WTC11 (cell line): ENCODE data around the gene ASTN1. TPM values are rescaled to one million over a fixed set of nuclear protein-coding genes. Genes with fewer than 3 reads are reported as not detected.

Experiments
- ATAC-seq: fragments of 200-7000 bp; cut with Tn5 transposase; 2 replicates; pipeline ENCODE4 v1.10.0; 2021; ENCODE audit warnings: mild to moderate bottlenecking, moderate library complexity
- CTCF ChIA-PET: fragments of 300-600 bp; sonication (Branson Sonifier 250); formaldehyde crosslinking; loops from one replicate; lab custom pipeline; 2021; ENCODE audit warnings: antibody characterized with exemption; lab: Charles Lee
- POLR2A ChIA-PET: fragments of 350-600 bp; sonication (Branson Sonifier 250); formaldehyde crosslinking; loops from one replicate; lab custom pipeline; 2021; ENCODE audit warnings: antibody characterized with exemption; lab: Charles Lee
- DNase-seq: peaks from one replicate; pipeline ENCODE4 v3.0.0; 2021; ENCODE audit warnings: low spot score
- H3K27ac Mint-ChIP-seq: 2 replicates; pipeline ENCODE4 v1.8.0; 2021; ENCODE audit warnings: mixed read lengths
- H3K27me3 Mint-ChIP-seq: 2 replicates; pipeline ENCODE4 v1.8.0; 2021; ENCODE audit warnings: low read depth, mild to moderate bottlenecking, moderate library complexity, mixed read lengths
- H3K36me3 Mint-ChIP-seq: 2 replicates; pipeline ENCODE4 v1.8.0; 2021; ENCODE audit warnings: mixed read lengths
- H3K4me1 Mint-ChIP-seq: 2 replicates; pipeline ENCODE4 v1.8.0; 2022; ENCODE audit warnings: mixed read lengths
- H3K4me3 Mint-ChIP-seq: 2 replicates; pipeline ENCODE4 v1.8.0; 2021; ENCODE audit warnings: mild to moderate bottlenecking, moderate library complexity, mixed read lengths
- H3K9me3 Mint-ChIP-seq: 2 replicates; pipeline ENCODE4 v1.8.0; 2021; ENCODE audit warnings: mixed read lengths
- AR ChIP-seq: fragments of 250-450 bp; sonication (Bioruptor Pico); IDR thresholded peaks from 2 replicates; pipeline ENCODE4 v1.9.0; 2021; ENCODE audit warnings: mild to moderate bottlenecking
- CTCF ChIP-seq: fragments of 200-600 bp; IDR thresholded peaks from 2 replicates; pipeline ENCODE4 v1.8.0; 2022; ENCODE audit warnings: antibody characterized with exemption
- FOXK1 ChIP-seq: sonication (generic); formaldehyde crosslinking; IDR thresholded peaks from 2 replicates; pipeline ENCODE4 v1.8.0; 2022; ENCODE audit warnings: mild to moderate bottlenecking, moderate library complexity, missing genetic modification reagents
- JUN ChIP-seq: sonication (generic); formaldehyde crosslinking; IDR thresholded peaks from 2 replicates; pipeline ENCODE4 v1.8.0; 2023; ENCODE audit warnings: mild to moderate bottlenecking, missing genetic modification reagents
- MLX ChIP-seq: sonication (generic); formaldehyde crosslinking; IDR thresholded peaks from 2 replicates; pipeline ENCODE4 v1.8.1; 2023; ENCODE audit warnings: mild to moderate bottlenecking, missing genetic modification reagents, moderate library complexity
- NFE2L1 ChIP-seq: sonication (generic); formaldehyde crosslinking; IDR thresholded peaks from 2 replicates; pipeline ENCODE4 v1.8.1; 2023; ENCODE audit warnings: missing genetic modification reagents
- NR3C1 ChIP-seq: sonication (generic); formaldehyde crosslinking; conservative IDR thresholded peaks from 2 replicates; pipeline ENCODE4 v1.8.1; 2023; ENCODE audit warnings: low read depth, mild to moderate bottlenecking, missing genetic modification reagents
- OVOL2 ChIP-seq: fragments of 250-450 bp; sonication (Bioruptor Pico); IDR thresholded peaks from 2 replicates; pipeline ENCODE4 v1.9.0; 2021; ENCODE audit warnings: mild to moderate bottlenecking, borderline replicate concordance
- RELA ChIP-seq: sonication (generic); formaldehyde crosslinking; IDR thresholded peaks from 2 replicates; pipeline ENCODE4 v1.8.1; 2022; ENCODE audit warnings: missing genetic modification reagents, mild to moderate bottlenecking, borderline replicate concordance
- RORB ChIP-seq: fragments of 250-450 bp; sonication (Bioruptor Pico); IDR thresholded peaks from 2 replicates; pipeline ENCODE4 v1.9.0; 2021; ENCODE audit warnings: mild to moderate bottlenecking
- ZBTB21 ChIP-seq: sonication (generic); formaldehyde crosslinking; IDR thresholded peaks from 2 replicates; pipeline ENCODE4 v1.8.1; 2023; ENCODE audit warnings: mild to moderate bottlenecking, missing genetic modification reagents, borderline replicate concordance
- ZNF232 ChIP-seq: sonication (generic); formaldehyde crosslinking; IDR thresholded peaks from 2 replicates; pipeline ENCODE4 v1.8.0; 2022; ENCODE audit warnings: mild to moderate bottlenecking, missing genetic modification reagents
- ZNF532 ChIP-seq: fragments of 250-450 bp; sonication (Bioruptor Pico); IDR thresholded peaks from 2 replicates; pipeline ENCODE4 v1.9.0; 2021; ENCODE audit warnings: mild to moderate bottlenecking, borderline replicate concordance
- total RNA-seq: library from RNA; stranded (reverse); gene quantifications from 3 replicates; pipeline ENCODE4 v1.2.3, GENCODE V29; 2021
- TF ChIP-seq, protein P1 (sequence below): sonication (generic); formaldehyde crosslinking; IDR thresholded peaks from 2 replicates; pipeline ENCODE4 v1.8.1; 2022; ENCODE audit warnings: missing genetic modification reagents, borderline replicate concordance

The ASTN1 gene
- total RNA-seq, 1 experiment from 2014 or later = 3.4 TPM

DNA sequence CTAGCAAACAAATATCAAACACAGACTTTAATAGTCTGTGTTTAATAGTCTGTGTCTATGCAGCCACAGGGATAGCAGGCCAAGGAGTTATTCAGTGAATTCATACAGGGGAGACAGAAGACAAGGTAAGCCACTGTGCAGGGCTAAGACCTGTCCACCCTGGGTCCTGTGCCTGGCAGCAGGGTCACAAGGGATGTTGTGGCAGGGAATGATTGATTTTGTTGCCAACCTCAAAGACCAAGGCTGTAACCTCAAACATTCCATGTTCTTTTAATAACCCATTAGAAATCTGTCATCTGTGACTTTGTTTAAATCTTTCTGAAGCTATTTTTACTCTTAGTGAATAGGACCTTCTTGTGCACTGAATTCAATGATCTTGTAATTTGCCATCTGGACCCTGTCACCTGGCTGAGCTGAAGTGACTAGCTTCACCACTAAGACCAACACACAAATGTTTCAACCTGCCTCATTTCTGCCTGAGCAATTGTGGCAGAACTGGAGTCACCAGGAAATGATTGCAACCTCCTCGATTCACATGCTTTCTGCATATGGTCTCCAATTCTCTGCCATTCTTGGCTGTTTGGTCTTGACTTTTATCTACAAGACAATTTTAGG lies 154.2 kb downstream of the ASTN1 start (continued):
- TF ChIP-seq ZNF532 (CRISPR knock-in tag) (no peak), JUN (CRISPR knock-in tag) (no peak), NR3C1 (CRISPR knock-in tag) (no peak)

GRCh38 chr1:177008653-177009052 lies 155.9 kb downstream of the ASTN1 start:
- CTCF ChIA-PET = no interaction called here

More at GRCh38 chr1:177008653-177009052, 155.9 kb downstream of the ASTN1 start:
- no peak for DNase-seq
- peaks cover 8% of the 10 kb centered on the region for H3K4me1 Mint-ChIP-seq
- no peaks in the 10 kb centered on the region for H3K36me3 Mint-ChIP-seq
- H3K4me3 Mint-ChIP-seq = no peak overlapping the region
- H3K27me3 Mint-ChIP-seq = no peaks in the 10 kb centered on the region
- H3K9me3 Mint-ChIP-seq = no peaks in the 10 kb centered on the region
- TF ChIP-seq ZNF232 (CRISPR knock-in tag) = no peak
- TF ChIP-seq RORB (CRISPR knock-in tag) = no peak
- no peak for TF ChIP-seq AR (CRISPR knock-in tag)
- TF ChIP-seq FOXK1 (CRISPR knock-in tag) = no peak
- TF ChIP-seq MLX (CRISPR knock-in tag) = no peak
- TF ChIP-seq, protein P1, sequence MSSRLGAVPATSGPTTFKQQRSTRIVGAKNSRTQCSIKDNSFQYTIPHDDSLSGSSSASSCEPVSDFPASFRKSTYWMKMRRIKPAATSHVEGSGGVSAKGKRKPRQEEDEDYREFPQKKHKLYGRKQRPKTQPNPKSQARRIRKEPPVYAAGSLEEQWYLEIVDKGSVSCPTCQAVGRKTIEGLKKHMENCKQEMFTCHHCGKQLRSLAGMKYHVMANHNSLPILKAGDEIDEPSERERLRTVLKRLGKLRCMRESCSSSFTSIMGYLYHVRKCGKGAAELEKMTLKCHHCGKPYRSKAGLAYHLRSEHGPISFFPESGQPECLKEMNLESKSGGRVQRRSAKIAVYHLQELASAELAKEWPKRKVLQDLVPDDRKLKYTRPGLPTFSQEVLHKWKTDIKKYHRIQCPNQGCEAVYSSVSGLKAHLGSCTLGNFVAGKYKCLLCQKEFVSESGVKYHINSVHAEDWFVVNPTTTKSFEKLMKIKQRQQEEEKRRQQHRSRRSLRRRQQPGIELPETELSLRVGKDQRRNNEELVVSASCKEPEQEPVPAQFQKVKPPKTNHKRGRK (CRISPR knock-in tag) = no peak
- no peak for TF ChIP-seq RELA
- TF ChIP-seq CTCF = no peak
- TF ChIP-seq NR3C1 (CRISPR knock-in tag) = no peak
- TF ChIP-seq OVOL2 (CRISPR knock-in tag) = no peak
- TF ChIP-seq NFE2L1 = no peak
- TF ChIP-seq ZBTB21 = no peak
- no peak for ATAC-seq
- H3K27ac Mint-ChIP-seq = no peak overlapping the region
- POLR2A ChIA-PET = no interaction called here
